Ureter (tissue), 1 donor: ENCODE data around the gene SIDT1. TPM values are rescaled to one million over a fixed set of nuclear protein-coding genes. Genes with fewer than 3 reads are reported as not detected.
"Not testable (repeated sequence)": the region's sequence is repeated elsewhere in the genome, so short reads cannot be mapped to it uniquely, and the experiment has no call there.

ENCODE experiments used
- DNase-seq: peaks from one replicate; pipeline ENCODE4 v3.0.0-alpha.2; 2020; ENCODE audit warnings: low spot score
- total RNA-seq: library from RNA; stranded (reverse); gene quantifications from one replicate; pipeline ENCODE4 v1.2.4, GENCODE V29; 2023
- donor health status: DM: yes; HTN: yes; CAD: no.

The SIDT1 gene
- total RNA-seq, 1 donor from 2014 or later: 61.6 TPM

- no peak for DNase-seq
These were observed 102.6 kb downstream of the SIDT1 start for GRCh38 chr3:113634782-113635474.

- not testable (repeated sequence) for DNase-seq
These were observed 103.7 kb downstream of the SIDT1 start for GRCh38 chr3:113636034-113636433.

GRCh38 chr3:113637756-113638155 lies 105.4 kb downstream of the SIDT1 start:
- no peak for DNase-seq

DNA sequence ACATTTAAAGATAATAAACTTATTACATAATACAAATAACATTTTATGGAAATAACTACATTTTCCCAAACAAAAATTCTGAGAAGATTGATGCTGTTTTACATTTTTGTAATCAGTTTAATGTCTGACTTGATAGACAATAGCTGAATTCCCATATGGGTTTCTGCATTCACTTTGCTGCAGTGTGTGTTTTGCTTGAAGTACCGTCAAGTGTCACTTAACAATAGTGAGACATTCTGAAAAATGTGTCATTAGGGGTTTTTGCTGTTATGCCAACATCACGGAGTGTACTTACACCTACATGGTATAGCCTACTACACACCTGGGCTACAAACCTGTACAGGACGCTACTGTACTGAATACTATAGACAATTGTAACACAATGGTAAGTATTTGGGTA lies 106.6 kb downstream of the SIDT1 start:
- no peak for DNase-seq

DNA sequence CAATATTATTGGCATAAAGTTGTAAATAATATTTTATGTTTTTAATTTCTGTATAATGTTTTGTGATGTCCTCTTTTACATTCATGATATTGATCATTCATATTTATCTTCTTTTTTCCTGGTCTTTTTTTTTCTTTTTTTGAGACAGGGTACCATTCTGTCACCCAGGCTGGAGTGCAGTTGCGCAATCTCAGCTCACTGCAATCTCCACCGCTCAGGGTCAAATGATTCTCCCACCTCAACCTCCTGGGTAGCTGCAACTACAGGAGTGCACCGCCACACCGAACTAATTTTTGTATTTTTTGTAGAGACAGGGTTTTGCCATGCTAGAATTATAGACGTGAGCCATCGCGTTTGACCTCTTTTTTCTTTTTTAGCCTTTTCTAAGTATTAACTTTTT lies 111.2 kb downstream of the SIDT1 start:
- DNase-seq: no peak

DNA sequence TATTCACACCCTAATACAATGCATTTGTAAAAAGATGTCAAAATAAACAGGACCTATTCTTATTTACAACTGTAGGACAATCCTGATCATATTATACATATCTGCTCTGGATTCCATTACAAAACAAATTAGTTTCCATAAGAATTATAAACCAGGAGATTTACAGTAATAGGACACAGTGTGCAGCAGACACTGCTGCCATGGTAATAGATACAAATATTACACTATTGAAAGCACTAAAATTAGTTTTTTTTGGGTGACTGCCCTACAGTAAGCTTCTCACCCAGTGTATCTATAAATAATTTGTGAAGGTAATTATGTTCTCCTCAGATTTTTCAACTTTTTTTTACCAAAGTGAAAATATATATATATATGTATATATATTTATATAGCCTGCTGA lies 116.2 kb downstream of the SIDT1 start:
- DNase-seq: no peak

- no peak for DNase-seq
These were observed 117.0 kb downstream of the SIDT1 start for GRCh38 chr3:113649174-113649845.

- no peak for DNase-seq
These were observed 122.0 kb downstream of the SIDT1 start for GRCh38 chr3:113654310-113654709.

DNA sequence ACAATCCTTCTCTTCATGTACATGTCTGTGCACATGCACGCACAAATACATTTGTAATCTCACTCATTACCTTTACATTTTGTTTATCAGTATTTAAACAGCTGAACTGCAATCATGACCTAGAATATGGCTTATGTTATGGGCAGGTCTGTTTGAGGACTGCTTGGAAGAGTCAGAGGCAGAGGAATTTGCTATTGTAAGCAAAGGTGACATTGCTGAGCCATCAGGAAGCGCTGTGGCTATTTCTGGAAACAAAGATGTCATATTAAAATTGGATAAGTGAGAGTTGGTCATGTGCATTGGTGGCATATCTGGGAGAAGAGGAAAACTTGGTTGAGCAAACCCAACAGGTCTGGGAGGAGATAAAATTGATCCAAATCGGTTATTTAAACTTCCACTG lies 122.5 kb downstream of the SIDT1 start:
- DNase-seq: no peak

- DNase-seq: no peak
These were observed 125.8 kb downstream of the SIDT1 start for GRCh38 chr3:113658107-113658506.

- no peak for DNase-seq
These were observed 126.8 kb downstream of the SIDT1 start for GRCh38 chr3:113659101-113659541.

DNA sequence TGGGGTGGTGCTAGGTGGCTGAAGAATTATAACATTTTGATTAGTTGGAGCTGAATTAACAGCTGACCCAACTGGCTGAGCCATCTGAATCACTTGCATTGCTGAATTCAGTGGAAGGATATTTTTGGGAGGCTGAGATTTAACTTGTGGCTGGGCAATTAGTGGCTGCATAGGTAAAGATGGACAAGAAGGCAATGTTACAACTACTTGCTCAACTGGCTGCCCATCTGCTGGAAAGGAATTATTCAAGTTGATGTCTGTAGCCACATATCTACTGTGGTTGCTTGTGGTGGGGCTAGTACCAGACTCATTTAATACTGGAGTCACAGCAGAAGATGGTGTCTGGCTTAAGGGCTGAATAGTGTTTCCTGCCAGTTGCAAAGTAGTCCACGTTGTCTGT lies 127.6 kb downstream of the SIDT1 start:
- no peak for DNase-seq

GRCh38 chr3:113660458-113660857 lies 128.1 kb downstream of the SIDT1 start:
- no peak for DNase-seq

- DNase-seq: no peak
These were observed 128.5 kb downstream of the SIDT1 start for GRCh38 chr3:113660896-113661295.

DNA sequence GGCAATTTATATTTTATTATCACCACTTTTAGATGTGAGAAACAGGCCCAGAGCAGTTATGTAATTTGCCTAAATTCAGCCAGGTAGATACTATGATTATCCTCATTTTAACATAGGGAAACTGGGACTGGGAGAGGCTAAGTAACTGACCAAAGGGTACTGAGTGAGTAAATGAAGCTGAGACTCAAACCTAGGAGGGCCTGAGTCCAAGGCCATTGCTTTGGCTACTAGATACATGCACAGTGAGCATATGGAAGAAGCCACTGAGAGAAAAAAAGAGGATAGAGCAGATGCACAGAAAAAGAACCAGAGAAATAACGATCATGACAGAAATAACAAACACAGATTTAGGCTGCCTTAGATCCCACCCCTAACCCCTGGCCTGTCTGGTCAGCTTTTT lies 130.5 kb downstream of the SIDT1 start:
- no peak for DNase-seq

GRCh38 chr3:113663324-113663750 lies 131.0 kb downstream of the SIDT1 start:
- no peak for DNase-seq

- DNase-seq: no peak
These were observed 131.4 kb downstream of the SIDT1 start for GRCh38 chr3:113663761-113664160.

DNA sequence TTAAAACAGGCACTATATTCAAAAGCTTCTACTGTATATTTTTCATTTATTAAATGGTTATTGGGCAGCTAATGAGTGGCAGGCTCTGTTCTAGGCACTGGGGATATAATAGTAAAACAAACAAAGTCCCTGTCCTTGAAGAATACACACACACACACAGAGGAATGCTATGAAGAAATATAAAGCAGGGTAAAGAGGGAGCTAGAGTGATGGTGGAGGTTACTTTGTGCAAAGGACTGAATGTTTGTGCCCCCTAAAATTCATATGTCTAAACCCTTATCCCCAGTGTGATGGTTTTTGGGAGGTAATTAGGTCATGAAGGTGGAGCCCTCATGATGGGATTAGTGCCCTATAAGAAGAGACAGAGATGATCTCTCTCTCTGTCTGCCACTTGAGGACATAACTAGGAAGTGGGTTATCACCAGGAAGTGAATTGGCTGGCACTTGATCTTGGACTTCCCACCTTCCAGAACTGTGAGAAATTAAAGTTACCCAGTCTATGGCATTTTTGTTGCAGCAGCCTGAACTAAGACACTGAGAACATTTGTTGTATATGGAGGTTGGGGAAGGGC lies 132.3 kb downstream of the SIDT1 start:
- DNase-seq: no peak

DNA sequence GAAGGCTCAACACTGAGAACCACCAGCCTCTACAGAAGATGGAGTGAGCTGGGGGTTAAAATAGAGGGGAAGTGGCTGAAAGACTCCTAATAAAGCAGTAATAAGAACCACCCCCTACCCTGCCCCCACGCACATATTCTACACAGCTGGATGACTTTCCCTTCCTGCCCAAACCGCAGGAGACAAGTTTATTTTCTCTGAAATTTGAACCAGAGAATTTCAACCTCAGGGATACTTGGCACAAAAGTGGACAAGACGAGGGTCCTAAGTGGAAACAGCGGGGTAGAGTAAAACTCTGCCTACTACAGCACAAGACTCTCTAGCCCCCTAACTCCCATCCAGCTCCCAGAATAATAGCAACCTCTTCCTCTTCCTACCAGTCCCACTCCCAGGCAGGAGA lies 135.7 kb downstream of the SIDT1 start:
- no peak for DNase-seq

DNA sequence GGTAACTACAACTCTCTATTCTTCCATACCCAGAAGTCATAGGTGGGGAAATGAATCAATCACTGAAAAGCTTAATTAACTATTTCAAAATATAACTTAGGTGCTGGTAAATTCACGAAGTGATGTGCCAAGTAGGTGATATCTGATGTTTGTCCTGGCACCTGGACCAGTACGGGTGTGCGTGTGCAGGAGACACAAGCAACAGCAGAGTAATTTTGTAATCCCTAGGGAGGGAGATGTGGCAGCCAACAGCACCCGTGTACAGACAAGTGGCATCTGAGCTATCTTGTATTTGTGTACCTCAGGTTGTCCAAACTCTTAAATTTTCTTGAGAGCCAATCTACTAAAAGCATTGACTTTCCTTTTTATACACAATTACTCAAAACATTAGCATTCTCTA lies 141.2 kb downstream of the SIDT1 start:
- no peak for DNase-seq

DNA sequence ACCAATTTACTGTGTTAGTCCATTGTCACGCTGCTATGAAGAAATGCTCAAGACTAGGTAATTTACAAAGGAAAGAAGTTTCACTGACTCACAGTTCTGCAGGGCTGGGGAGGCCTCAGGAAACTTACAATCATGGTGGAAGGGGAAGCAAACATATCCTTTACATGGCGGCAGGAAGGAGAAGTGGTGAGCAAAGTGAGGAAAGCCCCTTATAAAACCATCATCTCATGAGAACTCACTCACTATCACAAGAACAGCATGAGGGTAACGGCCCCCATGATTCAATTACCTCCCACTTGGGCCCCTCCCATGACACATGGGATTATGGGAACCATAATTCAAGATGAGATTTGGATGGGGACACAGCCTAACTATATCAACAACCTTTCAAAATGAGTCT lies 143.9 kb downstream of the SIDT1 start:
- DNase-seq: no peak

DNA sequence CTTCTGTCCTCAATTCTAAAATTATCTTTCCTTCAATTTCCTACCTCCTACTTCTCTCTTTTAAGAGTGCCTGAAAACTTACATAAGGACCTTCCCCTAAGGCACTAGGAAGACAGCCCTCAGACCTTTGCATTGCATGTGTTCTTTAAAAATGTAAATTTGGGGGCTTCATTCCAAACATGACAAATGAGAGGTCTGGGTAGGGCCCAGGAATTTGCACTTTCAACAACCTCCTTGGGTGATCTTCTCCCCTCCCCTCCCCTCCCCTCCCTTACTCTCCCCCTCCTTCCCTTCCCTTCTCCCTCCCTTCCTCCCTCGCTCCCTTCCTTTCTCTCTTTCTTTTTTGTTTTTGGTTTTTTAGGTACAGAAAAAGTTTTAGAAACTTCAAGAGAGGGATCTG lies 145.4 kb downstream of the SIDT1 start:
- DNase-seq: no peak

DNA sequence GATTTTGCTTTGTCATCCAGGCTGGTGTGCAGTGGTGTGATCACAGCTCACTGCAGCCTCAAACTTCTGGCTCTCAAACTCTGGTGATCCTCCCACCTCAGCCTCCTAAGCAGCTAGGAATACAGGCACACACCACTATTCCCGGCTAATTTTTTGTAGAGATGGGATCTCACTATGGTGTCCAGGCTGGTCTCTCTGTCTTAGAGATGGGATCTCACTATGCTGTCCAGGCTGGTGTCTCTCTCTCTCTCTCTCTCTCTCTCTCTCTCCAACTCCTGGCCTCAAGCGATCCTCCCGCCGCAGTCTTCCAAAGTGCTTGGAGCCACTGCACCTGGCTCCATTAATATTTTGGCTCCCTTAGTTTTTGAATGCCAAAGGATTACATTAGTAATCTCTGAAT lies 146.4 kb downstream of the SIDT1 start:
- no peak for DNase-seq
